HepG2 (cell line): ENCODE data around the gene UCKL1. TPM values are rescaled to one million over a fixed set of nuclear protein-coding genes. Genes with fewer than 3 reads are reported as not detected.

Source experiments
- CENPBD1 ChIP-seq: sonication (generic); formaldehyde crosslinking; IDR thresholded peaks from 2 replicates; pipeline ENCODE4 v1.8.0; 2022; ENCODE audit warnings: missing genetic modification reagents, low read depth, mild to moderate bottlenecking, borderline replicate concordance
- CHCHD3 ChIP-seq: sonication (generic); formaldehyde crosslinking; IDR thresholded peaks from 2 replicates; pipeline ENCODE4 v1.8.0; 2022; ENCODE audit warnings: mild to moderate bottlenecking, missing genetic modification reagents, moderate library complexity
- EHMT2 ChIP-seq: fragments of 200-600 bp; sonication (generic); IDR thresholded peaks from 2 replicates; pipeline ENCODE4 v1.7.0; 2017; ENCODE audit warnings: antibody characterized with exemption, low read depth, low read length, borderline replicate concordance
- GABPB1 ChIP-seq: IDR thresholded peaks from 2 replicates; pipeline ENCODE4 v1.6.1; 2016; ENCODE audit warnings: mild to moderate bottlenecking, missing genetic modification reagents, moderate library complexity, missing compliant biosample characterization
- GTF3A ChIP-seq: sonication (generic); formaldehyde crosslinking; conservative IDR thresholded peaks from 2 replicates; pipeline ENCODE4 v1.4.0; 2020; ENCODE audit warnings: mild to moderate bottlenecking, missing genetic modification reagents
- HMG20A ChIP-seq: IDR thresholded peaks from 2 replicates; pipeline ENCODE4 v1.6.1; 2016; ENCODE audit warnings: borderline replicate concordance
- KDM2A ChIP-seq: sonication (generic); formaldehyde crosslinking; IDR thresholded peaks from 2 replicates; pipeline ENCODE4 v1.4.0; 2020; ENCODE audit warnings: low read depth, missing genetic modification reagents, borderline replicate concordance
- MAFF ChIP-seq: IDR thresholded peaks from 2 replicates; pipeline ENCODE4 v1.6.1; 2011; ENCODE audit warnings: low read depth, low read length, improper control_type of control experiment
- NFKB2 ChIP-seq: sonication (generic); formaldehyde crosslinking; IDR thresholded peaks from 2 replicates; pipeline ENCODE4 v1.4.0; 2020; ENCODE audit warnings: missing genetic modification reagents, borderline replicate concordance
- REL ChIP-seq: sonication (generic); formaldehyde crosslinking; conservative IDR thresholded peaks from 2 replicates; pipeline ENCODE4 v1.8.0; 2022; ENCODE audit warnings: mild to moderate bottlenecking, missing genetic modification reagents, moderate library complexity
- RNF2 ChIP-seq: fragments of 450-650 bp; conservative IDR thresholded peaks from 2 replicates; pipeline ENCODE4 v1.6.1; 2016; ENCODE audit warnings: low read depth
- TBX3 ChIP-seq: fragments of 450-650 bp; IDR thresholded peaks from 2 replicates; pipeline ENCODE4 v1.6.1; 2017; ENCODE audit warnings: antibody characterized with exemption, mild to moderate bottlenecking, inconsistent platforms, borderline replicate concordance
- TCF7L2 ChIP-seq: IDR thresholded peaks from 2 replicates; pipeline ENCODE4 v1.6.1; 2011; ENCODE audit warnings: mild to moderate bottlenecking, low read depth, low read length, moderate library complexity
- TSC22D2 ChIP-seq: sonication (generic); formaldehyde crosslinking; IDR thresholded peaks from 2 replicates; pipeline ENCODE4 v1.5.1; 2020; ENCODE audit warnings: missing genetic modification reagents, mild to moderate bottlenecking, borderline replicate concordance
- ZFP36L1 ChIP-seq: sonication (generic); formaldehyde crosslinking; IDR thresholded peaks from 2 replicates; pipeline ENCODE4 v1.8.0; 2022; ENCODE audit warnings: mild to moderate bottlenecking, missing genetic modification reagents, moderate library complexity
- ZNF33A ChIP-seq: sonication (generic); formaldehyde crosslinking; IDR thresholded peaks from 2 replicates; pipeline ENCODE4 v1.5.1; 2020; ENCODE audit warnings: missing genetic modification reagents, mild to moderate bottlenecking, moderate library complexity, borderline replicate concordance
- ZNF446 ChIP-seq: sonication (generic); formaldehyde crosslinking; IDR thresholded peaks from 2 replicates; pipeline ENCODE4 v1.5.0; 2020; ENCODE audit warnings: mild to moderate bottlenecking, missing genetic modification reagents
- ZNF598 ChIP-seq: sonication (generic); formaldehyde crosslinking; IDR thresholded peaks from 2 replicates; pipeline ENCODE4 v1.5.1; 2020; ENCODE audit warnings: mild to moderate bottlenecking, missing genetic modification reagents, borderline replicate concordance
- ZNF607 ChIP-seq: sonication (generic); formaldehyde crosslinking; IDR thresholded peaks from 2 replicates; pipeline ENCODE4 v1.5.1; 2020; ENCODE audit warnings: missing genetic modification reagents, mild to moderate bottlenecking, borderline replicate concordance
- ZNF609 ChIP-seq: sonication (generic); formaldehyde crosslinking; IDR thresholded peaks from 2 replicates; pipeline ENCODE4 v1.4.0; 2020; ENCODE audit warnings: mild to moderate bottlenecking, missing genetic modification reagents, borderline replicate concordance
- ZNF619 ChIP-seq: sonication (generic); formaldehyde crosslinking; IDR thresholded peaks from 2 replicates; pipeline ENCODE4 v1.4.0; 2020; ENCODE audit warnings: mild to moderate bottlenecking, missing genetic modification reagents
- ZNF800 ChIP-seq: sonication (generic); formaldehyde crosslinking; IDR thresholded peaks from 2 replicates; pipeline ENCODE4 v1.4.0; 2020; ENCODE audit warnings: missing genetic modification reagents
- polyA plus RNA-seq, 8 experiments: library from polyadenylated mRNA; depleted of rRNA in 3 of 8; stranded (reverse) in 7 of 8; unstranded in 1 of 8; fragments of >200 nt; fragmentation: Illumina TruSeq in 4 of 8; extraction: Trizol in 4 of 8; gene quantifications; 2 replicates each; pipeline versions ENCODE4 v1.2.1 to v1.2.3, GENCODE V29; 2011 to 2016; ENCODE audit warnings: low read depth in 4 of 8, missing spikeins in 1 of 8, mixed read lengths in 1 of 8; ENCODE audit not compliant: insufficient read depth in 1 of 8
- total RNA-seq, 5 experiments: library from RNA; depleted of rRNA; stranded (reverse); fragments of >200 nt; fragmentation: Illumina TruSeq; extraction: Trizol; gene quantifications; 2 replicates each; pipeline ENCODE4 v1.2.3, GENCODE V29; 2016; ENCODE audit warnings: low read depth in 1 of 5

Gene UCKL1
- total and polyA plus RNA-seq, 2 of the 13 experiments (the other 11 are each of a cell fraction or from before 2014, with no cell fraction given) = 50.2 to 126 TPM

GRCh38 chr20:63896264-63897105, 59.7 kb downstream of the UCKL1 start (continued):
- TF ChIP-seq ZNF609 (peak; percentile 38; the same call in 1 of the 2 replicates), GTF3A (peak; percentile 87; the same call in 1 of the 2 replicates), ZNF33A (CRISPR knock-in tag) (no peak), CHCHD3 (0 out of 2 replicates have a peak, but pooled peaks have one; percentile 33), MAFF (no peak), ZFP36L1 (no peak), TCF7L2 (no peak), ZNF619 (CRISPR knock-in tag) (no peak), GABPB1 (CRISPR knock-in tag) (peak; percentile 87), KDM2A (CRISPR knock-in tag) (peak; percentile 72), RNF2 (0 out of 2 replicates have a peak, but pooled peaks have one; percentile 42), ZNF800 (CRISPR knock-in tag) (peak; percentile 86), EHMT2 (no peak), TBX3 (peak; percentile 83; the same call in 1 of the 2 replicates), TSC22D2 (CRISPR knock-in tag) (peak; percentile 3; the same call in 1 of the 2 replicates), HMG20A (no peak), NFKB2 (CRISPR knock-in tag) (peak; percentile 95; the same call in 1 of the 2 replicates), ZNF607 (CRISPR knock-in tag) (no peak; the same call in 1 of the 2 replicates), ZNF446 (CRISPR knock-in tag) (no peak), REL (CRISPR knock-in tag) (no peak; the same call in 1 of the 2 replicates), CENPBD1 (no peak), ZNF598 (peak; percentile 98; the same call in 1 of the 2 replicates)
